Thymus (tissue), 11 donors: ENCODE data around the gene CASR. TPM values are rescaled to one million over a fixed set of nuclear protein-coding genes. Genes with fewer than 3 reads are reported as not detected.
A peak's percentile ranks its signal among the peaks of the same experiment; 100 is the strongest.

Experiments used
- DNase-seq, 9 donors: peaks; one replicate each; pipeline ENCODE4 v3.0.0-alpha.2; 2013; ENCODE audit warnings: low spot score in 9 of 9, low read depth in 6 of 9, missing footprints in 1 of 9
- H3K27ac ChIP-seq, 2 donors: one replicate each; pipeline ENCODE4 v1.5.1; 2013; ENCODE audit warnings: control low read depth in 1 of 2, low read depth in 1 of 2, low read length in 1 of 2, mild to moderate bottlenecking in 1 of 2, moderate library complexity in 1 of 2
- H3K27me3 ChIP-seq, 2 donors: one replicate each; pipeline ENCODE4 v1.5.1; 2013; ENCODE audit warnings: low read length in 1 of 2; ENCODE audit not compliant: control insufficient read depth in 2 of 2, insufficient read depth in 1 of 2
- H3K36me3 ChIP-seq, 2 donors: one replicate each; pipeline ENCODE4 v1.5.1; 2013; ENCODE audit warnings: low read length in 1 of 2, mild to moderate bottlenecking in 1 of 2, moderate library complexity in 1 of 2; ENCODE audit not compliant: control insufficient read depth in 2 of 2, insufficient read depth in 2 of 2
- H3K4me1 ChIP-seq, 2 donors: one replicate each; pipeline ENCODE4 v1.5.1; 2013; ENCODE audit warnings: low read length in 2 of 2; ENCODE audit not compliant: control insufficient read depth in 2 of 2, insufficient read depth in 2 of 2
- H3K4me3 ChIP-seq, 2 donors: one replicate each; pipeline ENCODE4 v1.5.1; 2013; ENCODE audit warnings: low read length in 2 of 2, control low read depth in 1 of 2, mild to moderate bottlenecking in 1 of 2
- H3K9me3 ChIP-seq, 2 donors: one replicate each; pipeline ENCODE4 v1.5.1; 2013; ENCODE audit warnings: low read length in 1 of 2, mild to moderate bottlenecking in 1 of 2; ENCODE audit not compliant: control insufficient read depth in 2 of 2, insufficient read depth in 1 of 2
- WGBS: extraction: QIAGEN DNeasy Blood & Tissue Kit; methylation state at CpG from one replicate; pipeline ENCODE4 v1.1.7; 2013; 5-methylcytosine and 5-hydroxymethylcytosine counted together
- polyA plus RNA-seq: library from polyadenylated mRNA; stranded (reverse); fragments of 200-250 nt; gene quantifications from one replicate; pipeline ENCODE4 v1.2.3, GENCODE V29; 2013
- total RNA-seq: library from RNA; stranded (reverse); fragments of 120-200 nt; gene quantifications from one replicate; pipeline ENCODE4 v1.2.4, GENCODE V29; 2013
- donor health status: healthy.

Gene CASR
- total and polyA plus RNA-seq, 2 donors: 0.09 to 0.43 TPM

DNA sequence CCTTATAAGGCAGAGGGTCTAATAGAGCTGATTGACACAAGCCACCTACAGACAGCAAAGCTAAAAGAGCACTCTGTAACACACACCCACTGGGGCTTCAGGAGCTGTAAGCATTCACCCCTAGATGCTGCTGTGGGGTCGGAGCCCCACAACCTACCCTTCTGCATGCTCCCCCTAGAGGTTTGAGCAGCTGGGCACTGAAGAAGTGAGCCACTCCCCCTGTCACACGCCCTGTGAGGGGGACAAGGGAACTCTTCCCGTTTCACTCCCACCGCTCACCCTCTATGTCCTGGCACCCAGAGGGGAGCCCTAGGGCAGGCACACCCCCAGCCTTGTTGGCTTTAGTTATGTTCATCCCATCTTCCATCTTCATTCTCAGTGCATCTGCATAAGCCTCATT is 132.2 kb downstream of the CASR start:
- H3K9me3 ChIP-seq: no peaks in the 10 kb centered on the region
- H3K4me1 ChIP-seq: no peaks in the 10 kb centered on the region
- WGBS: 90% methylated on average over 4 of the region's 4 CpGs
- H3K4me3 ChIP-seq: no peak overlapping the region
- DNase-seq: no peak
- no peak overlapping the region for H3K27ac ChIP-seq
- H3K27me3 ChIP-seq: no peaks in the 10 kb centered on the region
- H3K36me3 ChIP-seq: no peaks in the 10 kb centered on the region

DNA sequence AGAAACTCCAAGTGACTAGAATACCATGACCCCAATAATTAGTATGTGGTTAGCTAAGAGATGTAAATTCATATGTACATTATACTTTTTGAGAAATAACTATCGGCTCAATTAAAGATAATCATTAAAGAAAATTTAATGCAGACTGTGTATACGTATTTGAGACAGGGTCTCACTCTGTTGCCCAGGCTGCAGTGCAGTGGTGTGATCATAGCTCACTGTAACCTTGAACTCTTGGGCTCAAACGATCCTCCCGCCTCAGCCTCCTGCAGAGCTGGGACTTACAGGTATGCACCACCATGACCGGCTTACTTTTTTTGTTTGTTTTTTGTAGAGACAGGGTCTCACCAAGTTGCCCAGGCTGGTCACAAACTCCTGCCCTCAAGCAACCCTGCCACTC is 132.9 kb downstream of the CASR start:
- H3K27me3 ChIP-seq: no peaks in the 10 kb centered on the region

DNA sequence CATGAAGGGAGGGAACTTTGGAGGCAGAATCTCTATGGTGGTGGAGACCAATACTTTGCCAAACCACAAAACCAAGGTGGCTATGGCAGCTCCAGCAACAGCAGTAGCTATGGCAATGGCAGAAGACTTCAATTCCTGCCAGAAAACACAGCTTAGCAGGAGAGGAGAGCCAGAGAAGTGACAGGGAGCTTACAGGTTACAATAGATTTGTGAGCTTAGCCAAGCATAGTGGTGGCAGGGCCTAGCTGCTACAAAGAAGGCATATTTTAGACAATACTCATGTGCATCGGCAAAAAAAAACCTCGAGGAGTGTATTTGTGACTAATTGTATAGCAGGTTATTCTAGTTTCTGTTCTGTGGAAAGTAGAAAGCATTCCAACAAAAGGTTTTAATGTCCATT is 135.2 kb downstream of the CASR start:
- no peaks in the 10 kb centered on the region for H3K36me3 ChIP-seq
- H3K4me3 ChIP-seq: no peak overlapping the region
- 97% methylated on average over 2 of the region's 2 CpGs for WGBS
- H3K9me3 ChIP-seq: no peaks in the 10 kb centered on the region
- DNase-seq: no peak
- no peak overlapping the region for H3K27ac ChIP-seq
- no peaks in the 10 kb centered on the region for H3K27me3 ChIP-seq
- H3K4me1 ChIP-seq: peaks cover 3 to 6% of the 10 kb centered on the region in 2 donors

More for the DNA sequence above, 132.9 kb downstream of the CASR start:
- no peaks in the 10 kb centered on the region for H3K4me1 ChIP-seq
- no peak overlapping the region for H3K27ac ChIP-seq
- DNase-seq: no peak
- H3K36me3 ChIP-seq: no peaks in the 10 kb centered on the region
- WGBS: 89% methylated on average over 5 of the region's 5 CpGs
- no peaks in the 10 kb centered on the region for H3K9me3 ChIP-seq
- H3K4me3 ChIP-seq: no peak overlapping the region

DNA sequence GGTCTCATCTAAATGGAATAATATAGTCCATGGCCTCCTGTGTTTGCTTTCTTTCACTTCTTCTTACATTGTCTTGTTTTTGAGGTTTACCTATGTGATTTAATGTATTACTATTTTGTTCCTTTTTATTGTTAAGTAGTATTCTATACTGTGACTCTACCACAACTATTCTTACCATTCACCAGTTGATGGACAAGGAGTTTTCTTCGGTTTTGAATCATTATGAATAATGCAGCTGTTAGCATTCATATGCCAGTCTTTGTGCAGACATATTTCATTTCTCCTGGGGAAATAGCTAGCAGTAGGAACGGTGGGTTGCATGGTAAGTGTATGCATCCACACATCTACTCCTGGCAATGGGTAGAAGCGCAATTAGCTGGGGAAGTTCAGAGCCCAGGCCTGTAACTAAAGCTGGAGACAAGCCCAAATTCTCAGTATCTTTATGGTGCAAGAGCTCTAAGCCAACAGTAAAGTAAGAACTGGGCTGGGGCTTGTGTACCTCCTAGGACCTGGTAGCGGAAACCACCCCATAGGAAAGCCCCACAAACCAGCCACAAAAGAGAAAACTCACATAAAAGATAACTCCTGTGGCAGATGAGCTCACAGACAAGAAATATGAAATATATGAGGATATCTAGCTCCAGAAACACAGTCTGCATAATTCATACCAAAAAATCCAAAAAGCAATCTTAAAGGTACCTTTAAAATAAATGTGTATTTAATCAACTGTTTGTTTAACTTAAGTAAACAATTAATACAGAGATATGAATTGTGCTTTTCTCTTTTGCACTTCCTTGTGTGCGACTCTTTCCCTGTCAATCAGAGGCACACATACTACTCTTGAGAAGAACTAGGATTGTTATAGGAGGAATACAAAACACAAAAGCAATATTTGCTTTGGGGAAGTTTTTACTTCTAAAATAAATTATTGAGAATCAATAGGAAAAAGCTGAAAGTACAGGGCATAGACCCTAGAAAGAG is 138.9 kb downstream of the CASR start:
- WGBS: 77% methylated on average over 5 of the region's 5 CpGs
- Histone ChIP-seq H3K9me3 (no peaks in the 10 kb centered on the region), H3K27ac (no peak overlapping the region), H3K4me1 (peaks cover 3 to 6% of the 10 kb centered on the region in 2 donors), H3K27me3 (peaks cover 0 to 2% of the 10 kb centered on the region in 2 donors), H3K36me3 (no peaks in the 10 kb centered on the region), H3K4me3 (no peak overlapping the region)
- peak; percentile 13 to 81 (median 37) for DNase-seq

DNA sequence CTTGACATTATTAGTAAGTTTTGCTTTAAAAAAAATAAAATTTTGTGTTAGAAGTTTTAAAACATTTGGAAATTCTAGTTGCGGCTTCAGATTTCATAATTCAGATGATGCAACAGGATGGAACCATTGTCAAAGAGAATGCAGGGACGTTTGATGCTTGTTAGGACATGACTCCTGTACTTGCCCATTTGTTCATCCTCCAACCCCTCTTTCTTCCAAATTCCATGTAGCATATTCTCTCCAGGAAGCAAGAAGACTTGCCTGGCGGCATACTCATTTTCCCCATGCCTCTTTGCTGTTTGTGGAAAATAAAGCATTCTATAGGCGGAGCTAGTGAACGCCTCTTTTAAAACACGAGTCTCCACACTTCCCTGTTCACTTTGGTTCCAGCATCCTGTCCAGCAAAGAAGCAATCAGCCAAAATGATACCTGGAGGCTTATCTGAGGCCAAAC is 141.4 kb downstream of the CASR start, which contains the start of gene CSTA:
CSTA (plus strand) TSS at position 378 of the 453 bp plus-strand sequence; CDS start at position 423, 45 bp downstream.
- Histone ChIP-seq H3K36me3 (no peaks in the 10 kb centered on the region), H3K27me3 (peaks cover 0 to 2% of the 10 kb centered on the region in 2 donors), H3K4me1 (peaks cover 3 to 6% of the 10 kb centered on the region in 2 donors), H3K4me3 (no peak within 1 kb of the TSS), H3K9me3 (no peaks in the 10 kb centered on the region), H3K27ac (peak within 1 kb of the TSS in 1 of 2 donors; percentile 42)
- no peak for DNase-seq
- WGBS: 87% methylated on average over 6 of the region's 6 CpGs

DNA sequence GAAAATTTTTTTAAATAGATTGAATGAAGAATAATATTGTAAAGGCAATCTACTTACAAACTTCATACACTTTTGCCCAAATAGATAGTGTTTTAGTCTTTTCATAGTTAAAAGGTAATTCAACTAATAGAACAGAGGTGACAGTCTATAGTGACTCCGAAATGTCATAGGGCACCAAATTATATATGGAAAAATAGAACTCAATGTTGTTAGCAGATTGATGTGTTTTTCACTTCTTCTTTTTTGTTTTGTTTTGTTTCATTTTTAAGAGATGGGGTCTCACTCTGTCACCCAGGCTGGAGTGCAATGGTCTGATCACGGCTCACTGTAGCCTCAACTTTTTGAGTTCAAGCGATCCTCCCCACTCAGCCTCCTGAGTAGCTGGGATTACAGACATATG is 142.3 kb downstream of the CASR start:
- Histone ChIP-seq H3K27me3 (peaks cover 0 to 2% of the 10 kb centered on the region in 2 donors), H3K27ac (no peak overlapping the region), H3K4me1 (peaks cover 3 to 6% of the 10 kb centered on the region in 2 donors), H3K9me3 (no peaks in the 10 kb centered on the region), H3K4me3 (no peak overlapping the region), H3K36me3 (no peaks in the 10 kb centered on the region)
- no peak for DNase-seq
- WGBS: 95% methylated on average over 3 of the region's 3 CpGs

DNA sequence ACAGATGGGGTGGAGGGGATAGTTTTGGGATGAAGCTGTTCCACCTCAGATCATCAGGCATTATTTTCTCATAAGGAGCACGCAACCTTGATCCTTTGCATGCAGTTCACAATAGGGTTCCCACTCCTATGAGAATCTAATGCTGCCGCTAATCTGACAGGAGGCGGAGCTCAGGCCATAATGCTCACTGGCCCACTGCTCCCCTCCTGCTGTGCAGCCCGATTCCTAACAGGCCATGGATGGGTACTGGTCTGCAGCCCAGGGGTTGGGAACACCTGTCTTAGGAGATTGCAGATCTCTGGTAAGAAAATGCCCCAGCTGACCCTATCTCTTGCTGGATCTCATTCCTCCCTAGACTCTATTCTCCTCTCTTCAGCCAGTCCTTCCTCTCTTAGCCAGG is 148.4 kb downstream of the CASR start:
- no peaks in the 10 kb centered on the region for H3K4me1 ChIP-seq
- no peaks in the 10 kb centered on the region for H3K27me3 ChIP-seq
- WGBS: 95% methylated on average over 4 of the region's 4 CpGs
- no peak overlapping the region for H3K27ac ChIP-seq
- DNase-seq: no peak
- no peak overlapping the region for H3K4me3 ChIP-seq
- H3K36me3 ChIP-seq: no peaks in the 10 kb centered on the region
- no peaks in the 10 kb centered on the region for H3K9me3 ChIP-seq

DNA sequence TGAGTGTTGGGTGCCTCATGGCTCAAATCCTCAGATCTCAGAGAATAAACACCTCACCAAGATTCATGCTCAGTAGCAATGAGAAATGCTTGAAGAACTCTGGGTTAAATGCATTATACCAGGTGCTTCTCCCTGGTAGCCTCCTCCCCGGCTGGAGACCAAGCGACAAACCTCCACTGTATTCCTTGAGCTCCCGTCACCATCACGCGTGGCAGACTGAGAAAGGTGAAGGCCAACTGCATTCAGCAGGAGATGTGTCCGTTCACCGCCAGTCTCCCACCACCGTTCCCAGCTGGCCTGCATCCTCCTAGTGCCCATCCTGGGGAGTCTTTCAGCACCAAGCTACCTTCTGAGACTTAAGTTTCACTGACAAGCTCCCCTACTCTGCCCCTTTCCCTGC is 149.1 kb downstream of the CASR start:
- Histone ChIP-seq H3K27me3 (no peaks in the 10 kb centered on the region), H3K4me1 (no peaks in the 10 kb centered on the region), H3K4me3 (no peak overlapping the region), H3K36me3 (no peaks in the 10 kb centered on the region), H3K9me3 (no peaks in the 10 kb centered on the region), H3K27ac (no peak overlapping the region)
- DNase-seq: no peak
- WGBS: 96% methylated on average over 8 of the region's 8 CpGs
